Neural progenitor cell (in vitro differentiated cells): ENCODE measurements around the gene FBXL13.

Experiments
- CTCF ChIP-seq: fragments of 200-600 bp; sonication (generic); IDR thresholded peaks from 2 replicates; pipeline ENCODE4 v1.5.1; 2017; ENCODE audit warnings: antibody characterized with exemption, mild to moderate bottlenecking
- EZH2 ChIP-seq: fragments of 200-600 bp; sonication (generic); IDR thresholded peaks from 2 replicates; pipeline ENCODE4 v1.6.1; 2017; ENCODE audit warnings: antibody characterized with exemption, mild to moderate bottlenecking, moderate library complexity
- EZH2phosphoT487 ChIP-seq: fragments of 200-600 bp; sonication (generic); IDR thresholded peaks from 2 replicates; pipeline ENCODE4 v1.6.1; 2017; ENCODE audit warnings: antibody characterized with exemption

- no peak for TF ChIP-seq CTCF
- TF ChIP-seq EZH2, result no peak
- TF ChIP-seq EZH2phosphoT487, result no peak
These were observed 82.1 kb downstream of the FBXL13 start for GRCh38 chr7:102992509-102992937.
